HG02588 (cell line): ENCODE data around the gene IZUMO1R.
A peak's percentile ranks its signal among the peaks of the same experiment; 100 is the strongest.
"Not testable (repeated sequence)": the region's sequence is repeated elsewhere in the genome, so short reads cannot be mapped to it uniquely, and the experiment has no call there.

Source experiments
- ATAC-seq: cut with Tn5 transposase; IDR thresholded peaks from one replicate; pipeline ENCODE4 v1.9.1; 2021; ENCODE audit warnings: mild to moderate bottlenecking, moderate library complexity; ENCODE audit not compliant: unreplicated experiment

Gene IZUMO1R

GRCh38 chr11:94322501-94322900 lies 18.1 kb downstream of the IZUMO1R start:
- ATAC-seq, result no peak

GRCh38 chr11:94325681-94326080 lies 21.3 kb downstream of the IZUMO1R start:
- peak; percentile 82 for ATAC-seq

- no peak for ATAC-seq
These were observed 22.6 kb downstream of the IZUMO1R start for GRCh38 chr11:94326947-94327346.

- ATAC-seq, result no peak
These were observed 24.3 kb downstream of the IZUMO1R start for GRCh38 chr11:94328587-94329080.

GRCh38 chr11:94329501-94329900 lies 25.1 kb downstream of the IZUMO1R start:
- no peak for ATAC-seq

GRCh38 chr11:94330789-94331188 lies 26.4 kb downstream of the IZUMO1R start:
- no peak for ATAC-seq

- no peak for ATAC-seq
These were observed 28.4 kb downstream of the IZUMO1R start for GRCh38 chr11:94332814-94333213.

GRCh38 chr11:94336033-94336432 lies 31.7 kb downstream of the IZUMO1R start:
- ATAC-seq, result no peak

- no peak for ATAC-seq
These were observed 34.3 kb downstream of the IZUMO1R start for GRCh38 chr11:94338651-94339050.

GRCh38 chr11:94342250-94342649 lies 37.9 kb downstream of the IZUMO1R start:
- no peak for ATAC-seq

GRCh38 chr11:94343495-94343894 lies 39.1 kb downstream of the IZUMO1R start:
- ATAC-seq, result no peak

GRCh38 chr11:94346311-94346710 lies 41.9 kb downstream of the IZUMO1R start:
- ATAC-seq, result not testable (repeated sequence)

GRCh38 chr11:94350850-94351563 lies 46.6 kb downstream of the IZUMO1R start:
- not testable (repeated sequence) for ATAC-seq
